HEK293T (cell line): ENCODE measurements around the gene PAFAH2.

Experiments used
- ARNT ChIP-seq: fragments of 450-650 bp; IDR thresholded peaks from 2 replicates; pipeline ENCODE4 v1.6.1; 2017; ENCODE audit warnings: mild to moderate bottlenecking
- CTBP1 ChIP-seq: fragments of 450-650 bp; IDR thresholded peaks from 2 replicates; pipeline ENCODE4 v1.6.1; 2016; ENCODE audit warnings: borderline replicate concordance
- HDGF ChIP-seq: fragments of 450-650 bp; IDR thresholded peaks from 2 replicates; pipeline ENCODE4 v1.6.1; 2017; ENCODE audit warnings: antibody characterized with exemption, borderline replicate concordance
- LEF1 ChIP-seq: fragments of 450-650 bp; IDR thresholded peaks from 2 replicates; pipeline ENCODE4 v1.6.1; 2017; ENCODE audit warnings: mild to moderate bottlenecking, borderline replicate concordance
- SUZ12 ChIP-seq: fragments of 450-650 bp; IDR thresholded peaks from 2 replicates; pipeline ENCODE4 v1.6.1; 2016; ENCODE audit warnings: mild to moderate bottlenecking

GRCh38 chr1:25967308-25967707 is 30.6 kb downstream of the PAFAH2 start:
- TF ChIP-seq LEF1 (no peak), SUZ12 (no peak), HDGF (no peak), CTBP1 (no peak), ARNT (no peak)
